HCEC 1CT (cell line): ENCODE measurements around the gene KDM7A.

Experiments used
- DNase-seq: peaks from one replicate; pipeline ENCODE4 v3.0.0-alpha.2; 2017

Gene KDM7A

DNA sequence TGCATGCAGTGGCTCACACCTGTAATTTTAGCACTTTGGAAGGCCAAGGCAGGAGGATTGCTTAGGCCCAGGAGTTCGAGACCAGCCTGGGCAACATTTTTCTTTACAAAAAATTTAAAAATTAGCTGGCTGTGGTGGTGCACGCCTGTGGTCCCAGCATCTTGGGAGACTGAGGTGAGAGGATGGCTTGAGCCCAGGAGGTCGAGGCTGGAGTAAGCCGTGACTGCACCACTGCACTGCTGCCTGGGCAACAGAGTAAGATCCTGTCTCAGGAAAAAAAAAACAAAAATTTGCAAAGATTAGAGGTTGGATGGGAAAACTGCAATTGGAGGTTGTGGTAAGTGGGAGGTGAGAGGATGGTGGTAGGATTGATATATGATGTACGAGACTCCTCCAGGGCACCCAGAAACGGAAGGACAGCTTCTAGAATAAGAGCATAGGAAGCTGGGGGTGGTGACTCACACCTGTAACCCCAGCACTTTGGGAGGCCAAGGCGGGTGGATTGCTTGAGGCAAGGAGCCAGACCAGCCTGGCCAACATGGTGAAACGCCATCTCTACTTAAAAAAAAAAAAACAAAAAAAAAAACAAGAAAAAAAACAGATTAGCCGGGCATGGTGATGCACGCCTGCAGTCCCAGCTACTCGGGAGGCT is 94.9 kb downstream of the KDM7A start:
- no peak for DNase-seq

DNA sequence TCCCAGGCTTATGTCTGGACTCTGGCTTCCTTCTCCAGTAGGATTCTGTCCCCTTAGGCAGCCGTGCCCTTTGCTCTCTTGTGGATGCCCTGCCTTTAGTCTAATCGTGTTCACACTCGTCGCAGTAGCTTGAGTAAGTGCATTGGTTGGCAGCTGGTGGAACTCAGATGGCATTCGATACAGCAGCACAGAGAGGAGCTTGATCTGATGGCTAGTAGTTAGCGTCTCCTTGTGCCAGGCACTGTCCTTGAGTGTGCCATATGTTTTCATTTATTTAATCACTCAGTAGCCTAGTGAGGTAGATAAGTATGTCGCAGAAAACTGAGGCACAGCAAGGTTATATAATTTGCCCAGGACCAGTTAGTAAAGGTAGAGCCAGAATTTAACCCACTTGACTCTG is 95.9 kb downstream of the KDM7A start:
- no peak for DNase-seq

DNA sequence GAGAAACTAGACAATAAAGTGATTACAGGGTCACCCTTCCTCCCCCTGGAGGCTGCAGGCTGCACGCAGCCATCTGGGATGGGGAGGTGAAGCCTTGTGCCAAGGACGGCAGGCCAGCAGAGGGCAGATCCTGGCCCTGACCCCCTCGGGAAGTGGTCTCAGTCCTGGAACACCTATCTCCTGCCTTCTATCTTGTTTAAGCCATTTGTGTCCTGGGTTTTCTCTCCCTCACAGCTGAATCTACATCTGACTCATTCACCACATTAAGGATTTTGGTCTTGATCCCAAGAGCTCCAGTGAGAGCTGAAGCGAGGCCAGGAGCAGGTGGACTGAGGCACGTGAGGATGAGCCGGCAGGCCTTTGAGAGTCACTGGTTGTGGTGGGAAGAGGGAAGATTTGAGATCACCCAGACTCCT is 97.7 kb downstream of the KDM7A start:
- DNase-seq = peak; percentile 40

DNA sequence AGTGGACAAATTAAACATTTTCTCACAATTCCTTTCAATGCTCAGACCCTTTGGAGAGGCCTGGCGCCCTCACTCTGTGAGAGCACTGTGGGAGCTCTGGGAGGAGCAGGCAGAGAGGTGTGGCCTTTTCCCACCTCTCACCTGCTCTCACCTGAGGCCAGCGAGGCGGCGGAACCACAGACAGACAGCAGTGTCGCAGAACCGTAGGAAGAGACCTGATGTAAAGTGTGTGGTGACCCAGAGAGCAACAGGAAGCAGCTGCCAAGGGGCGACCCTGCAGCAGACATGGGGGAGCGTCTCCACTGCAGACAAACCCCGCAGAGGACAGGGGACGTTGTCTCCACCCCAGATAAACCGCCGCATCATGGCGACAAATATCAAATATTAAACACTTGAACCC is 98.4 kb downstream of the KDM7A start:
- DNase-seq = no peak

DNA sequence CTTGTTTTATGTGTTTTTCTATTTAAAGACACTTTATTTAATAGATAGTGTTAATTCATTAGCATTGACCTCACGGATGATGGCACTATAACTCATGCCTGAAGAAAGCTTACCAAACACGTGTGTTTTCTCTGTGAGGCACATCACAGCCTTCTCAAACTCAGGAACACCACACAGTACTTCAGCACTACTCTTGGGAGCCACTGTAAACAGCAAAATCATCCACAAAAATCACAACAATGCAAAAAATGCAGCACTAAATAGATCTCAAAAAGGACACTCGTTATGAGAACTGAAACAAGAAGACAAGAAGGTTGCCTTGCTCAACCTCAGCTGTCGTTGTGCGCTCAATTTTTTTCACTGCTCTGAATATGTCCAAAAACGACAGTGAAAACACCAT is 102.0 kb downstream of the KDM7A start:
- DNase-seq = no peak

DNA sequence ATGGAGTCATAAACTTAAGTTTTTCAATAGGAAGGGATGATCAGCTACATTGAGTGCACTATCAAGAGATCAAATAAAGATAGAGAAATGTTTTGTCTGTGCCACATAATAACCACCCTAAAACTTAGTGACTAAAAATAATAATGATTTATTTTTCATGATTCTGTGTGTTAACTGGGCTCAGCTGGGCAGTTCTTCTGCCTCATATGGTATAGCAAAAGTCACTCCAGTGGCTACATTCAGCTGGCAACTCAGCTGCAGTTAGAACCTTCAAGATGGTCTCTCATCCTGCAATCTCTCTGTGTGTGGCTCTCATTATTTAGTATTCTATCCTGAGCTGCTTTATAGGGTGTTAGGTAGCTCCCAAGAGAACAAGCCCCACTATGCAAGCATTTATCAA is 106.2 kb downstream of the KDM7A start:
- no peak for DNase-seq

DNA sequence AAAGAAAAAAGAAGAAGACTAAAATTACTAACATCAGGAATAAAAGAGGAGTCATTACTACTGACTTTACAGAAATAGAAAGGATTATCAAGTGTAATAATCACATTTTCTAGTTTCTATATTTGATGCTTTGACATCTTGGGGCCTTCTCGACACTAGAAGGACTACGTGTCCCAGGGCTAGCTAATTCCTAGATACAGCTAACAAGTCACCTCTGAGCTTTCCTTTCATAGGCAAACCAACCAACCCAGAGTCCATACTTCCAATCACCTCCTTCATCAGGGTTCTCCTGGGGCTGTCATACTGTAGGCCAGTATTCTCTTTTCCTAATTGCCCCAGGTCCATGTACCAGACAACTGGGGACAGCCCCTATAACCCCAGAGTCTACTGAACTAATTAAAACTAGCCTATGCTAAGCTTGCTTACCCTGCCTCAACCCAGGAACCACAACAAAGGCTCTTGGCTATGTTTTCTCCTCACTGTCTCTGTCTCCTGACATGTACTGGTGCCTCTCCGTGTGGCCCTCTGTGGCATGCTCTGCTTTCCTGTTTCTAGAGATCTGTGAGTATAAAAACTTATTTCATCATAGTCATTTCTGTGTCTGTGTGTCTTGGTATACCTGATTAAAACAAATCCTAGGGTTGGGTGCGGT is 107.4 kb downstream of the KDM7A start:
- DNase-seq = no peak

DNA sequence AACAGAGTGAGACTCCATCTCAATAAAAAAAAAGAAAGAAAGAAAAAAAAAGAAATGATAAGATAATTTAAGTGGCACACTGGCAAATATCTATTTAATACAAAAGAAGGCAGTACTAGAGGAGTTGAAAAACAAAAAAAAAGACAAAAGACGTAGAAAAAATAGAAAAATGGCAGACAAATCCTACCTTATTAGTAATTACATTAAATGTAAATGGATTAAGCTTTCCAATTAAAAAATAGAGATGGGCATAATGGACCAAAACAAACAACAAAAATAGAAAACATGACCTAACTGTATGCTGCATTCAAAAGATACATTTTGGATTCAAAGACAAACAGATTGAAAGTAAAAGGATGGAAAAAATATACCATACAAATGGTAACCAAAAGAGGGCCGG is 108.8 kb downstream of the KDM7A start:
- no peak for DNase-seq

DNA sequence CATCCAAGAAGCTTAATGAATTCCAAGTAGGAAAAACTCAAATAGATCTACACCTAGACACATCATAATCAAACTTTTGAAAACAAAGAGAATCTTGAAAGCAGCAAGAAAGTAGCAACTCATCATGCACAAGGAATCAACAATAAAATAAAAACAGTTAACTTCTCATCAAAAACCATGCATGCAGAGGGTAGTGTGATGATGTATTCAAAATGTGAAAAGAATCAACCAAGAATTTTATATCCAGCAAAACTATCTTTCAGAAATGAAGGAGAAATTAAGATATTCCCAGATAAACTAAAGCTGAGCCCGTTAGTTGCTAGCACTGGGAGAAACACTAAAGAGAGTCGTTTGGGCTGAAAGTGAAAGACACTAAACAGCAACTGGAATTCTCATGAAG is 109.7 kb downstream of the KDM7A start:
- DNase-seq = no peak

DNA sequence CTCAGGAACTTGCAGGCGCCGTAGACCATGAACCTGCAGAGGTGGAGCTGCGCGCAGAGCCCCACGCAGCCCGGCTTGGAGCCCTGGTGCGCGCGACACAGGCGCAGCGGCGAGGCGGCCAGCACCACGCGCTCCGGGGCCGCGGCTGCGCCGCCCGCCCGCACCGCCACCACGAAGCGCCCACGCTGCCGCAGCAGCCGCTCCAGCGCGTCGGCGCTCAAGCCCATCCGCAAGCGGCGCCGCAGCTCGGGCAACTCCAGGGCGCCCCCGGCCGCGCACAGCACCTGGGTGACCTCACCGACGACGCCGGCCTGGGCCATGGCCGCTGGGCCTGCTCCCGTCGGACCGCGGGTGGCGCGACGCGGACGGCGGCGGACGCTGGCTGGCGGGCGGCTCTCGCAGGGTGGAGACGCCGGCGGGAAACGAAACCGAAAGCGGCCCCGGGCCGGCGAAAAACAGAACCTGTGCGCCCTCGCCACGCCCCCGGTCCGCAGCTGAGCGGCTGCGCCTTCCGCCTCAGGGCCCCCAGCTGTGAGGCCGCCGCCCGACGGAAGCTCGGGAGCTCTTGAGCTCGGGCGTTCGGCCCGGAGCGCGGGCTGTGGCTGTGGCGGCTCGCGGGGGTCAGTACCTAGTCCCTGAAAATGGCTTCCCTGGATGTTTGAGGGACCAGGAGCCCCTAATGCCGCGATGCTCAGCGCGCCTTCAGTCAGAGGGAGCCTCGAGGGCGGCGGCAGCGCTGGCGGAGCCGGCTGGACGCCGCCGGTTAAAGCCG is 114.1 kb downstream of the KDM7A start, which contains the start of gene PARP12:
TSS of gene PARP12 (minus strand) at position 424 of the 772 bp plus-strand sequence. CDS start at position 320, 104 bp downstream.
- peak; percentile 72 for DNase-seq

DNA sequence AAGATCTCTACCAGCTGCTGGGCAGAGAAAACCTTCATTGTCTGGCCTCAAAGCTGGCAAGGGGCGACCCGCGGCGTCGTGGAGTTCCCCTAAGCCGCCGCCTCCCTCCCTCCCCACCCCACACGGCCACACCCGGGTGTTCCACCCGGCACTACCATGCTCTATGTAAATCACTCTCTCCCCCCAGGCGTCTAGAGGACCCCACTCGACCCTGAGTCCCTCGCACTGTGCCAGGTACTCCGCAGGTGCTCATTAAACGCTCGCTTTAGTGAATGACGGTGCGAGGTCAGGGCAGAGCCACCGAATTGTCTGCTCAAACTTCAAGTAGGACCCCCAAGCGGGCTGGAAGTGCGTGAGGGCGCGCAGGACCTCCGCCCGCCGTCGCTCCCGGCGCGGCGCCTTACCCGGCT is 114.7 kb downstream of the KDM7A start:
- no peak for DNase-seq

DNA sequence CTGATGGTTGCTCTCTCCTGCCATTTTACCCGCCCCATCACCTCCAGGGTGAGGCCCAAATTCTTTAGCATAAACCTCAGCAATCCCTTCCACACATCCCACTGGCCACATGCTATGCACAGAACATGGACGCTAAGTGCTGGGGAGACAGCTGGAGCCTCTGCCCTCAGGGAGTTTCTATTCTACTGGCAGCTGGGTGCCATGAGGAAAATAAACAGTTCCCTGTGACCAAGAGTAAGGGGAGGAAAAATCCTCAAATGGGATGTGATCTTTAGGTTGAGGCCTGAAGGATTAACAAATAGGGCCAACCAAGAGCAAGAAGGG is 115.2 kb downstream of the KDM7A start:
- DNase-seq = no peak

DNA sequence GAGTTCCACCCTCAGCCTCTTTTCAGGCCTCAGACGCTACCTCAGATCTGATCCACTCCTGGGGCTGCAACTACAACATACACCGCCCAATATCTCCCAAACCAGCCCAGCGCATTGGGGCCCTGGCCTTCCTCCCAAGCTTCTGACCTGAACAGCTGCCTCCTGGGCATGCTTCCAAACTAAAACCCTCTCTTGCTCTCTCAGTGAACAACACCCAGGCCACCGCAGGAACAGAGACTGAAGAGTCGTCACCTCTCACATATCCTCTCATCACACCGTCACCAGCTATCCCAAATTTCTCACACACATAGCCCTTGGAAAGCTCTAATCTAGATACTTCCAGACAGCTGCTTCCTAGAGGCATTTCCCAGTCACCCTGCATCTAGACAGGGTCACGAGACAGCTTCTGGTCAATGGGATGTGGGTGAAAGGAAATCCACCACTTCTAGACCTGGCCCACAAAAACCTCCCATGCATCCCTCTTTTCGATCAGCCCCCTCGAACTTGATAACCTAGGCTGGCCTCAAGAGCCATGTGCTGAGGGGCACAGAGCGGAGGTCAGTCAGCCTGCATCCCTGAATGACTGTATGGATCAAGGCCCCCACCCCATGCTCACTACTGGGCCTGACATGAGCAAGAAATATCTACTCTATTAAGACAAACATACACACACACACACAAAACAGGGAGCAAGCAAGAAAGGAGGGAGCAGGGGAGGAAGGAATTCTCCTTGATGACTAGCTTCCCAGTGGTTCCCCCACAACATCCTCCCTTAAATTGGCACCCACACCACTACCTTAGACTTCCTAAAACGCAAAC is 115.8 kb downstream of the KDM7A start:
- DNase-seq = peak; percentile 40

DNA sequence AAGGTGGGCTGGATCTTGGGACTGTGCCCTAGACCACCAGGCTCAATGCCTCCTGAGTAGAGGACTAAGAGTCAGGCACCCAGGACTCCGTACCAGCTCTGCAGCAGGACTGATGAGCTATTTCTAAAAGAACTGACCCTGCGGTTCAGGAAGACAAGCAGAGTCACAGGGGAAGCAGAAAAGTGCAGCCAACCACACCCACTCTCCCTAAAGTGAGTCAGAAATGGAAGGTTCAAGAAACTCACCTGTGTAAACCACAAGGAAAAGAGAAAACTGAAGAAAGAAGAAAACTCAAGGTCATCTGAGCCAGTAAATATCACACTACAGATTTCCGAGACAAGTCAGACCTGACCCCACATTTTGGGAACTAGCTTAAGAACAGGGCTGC is 116.5 kb downstream of the KDM7A start:
- no peak for DNase-seq

DNA sequence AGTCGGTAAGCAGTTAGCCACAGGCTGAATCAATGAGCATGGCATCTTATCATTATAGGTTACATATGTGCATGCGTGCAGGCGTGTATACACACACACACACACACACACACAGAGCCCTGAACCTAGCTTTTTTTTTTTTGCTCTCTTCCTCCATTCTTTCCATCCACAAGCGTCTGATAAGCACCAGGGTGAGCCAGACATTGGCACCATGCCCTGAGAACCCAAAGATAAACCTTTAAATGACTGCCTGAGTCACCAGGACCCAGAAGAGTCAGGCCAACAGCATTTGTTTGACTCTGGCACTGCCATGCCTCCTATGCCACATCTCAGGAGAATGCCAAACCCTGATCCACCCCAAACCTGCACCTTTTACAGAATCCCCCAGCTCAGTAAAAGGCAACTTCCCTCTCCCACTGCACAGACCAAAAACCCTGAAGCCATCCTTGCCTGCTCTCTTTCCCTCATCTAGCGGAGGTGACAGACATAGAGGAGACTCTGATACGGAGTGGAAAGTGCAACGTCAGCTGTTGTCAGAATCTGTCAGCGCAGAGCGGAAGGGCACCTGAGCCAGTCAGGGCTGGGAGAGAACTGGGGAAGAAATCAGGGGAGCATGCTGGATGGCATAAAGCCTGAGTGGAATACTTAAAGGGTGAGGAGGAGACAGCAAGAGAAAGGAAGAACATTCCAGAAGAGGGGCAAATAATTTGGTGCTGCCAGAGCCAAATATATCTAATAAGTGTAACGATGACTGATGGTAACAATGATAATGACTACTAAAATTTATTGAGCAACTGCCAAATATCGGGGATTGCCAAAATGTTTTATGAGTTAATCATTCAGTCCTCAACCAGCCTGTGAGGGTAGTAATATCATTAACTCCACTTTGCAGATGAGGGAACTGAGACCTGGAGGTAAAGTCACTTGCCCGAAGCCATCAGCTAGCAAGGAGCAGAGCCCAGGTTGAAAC is 117.2 kb downstream of the KDM7A start:
- peak; percentile 76 for DNase-seq

DNA sequence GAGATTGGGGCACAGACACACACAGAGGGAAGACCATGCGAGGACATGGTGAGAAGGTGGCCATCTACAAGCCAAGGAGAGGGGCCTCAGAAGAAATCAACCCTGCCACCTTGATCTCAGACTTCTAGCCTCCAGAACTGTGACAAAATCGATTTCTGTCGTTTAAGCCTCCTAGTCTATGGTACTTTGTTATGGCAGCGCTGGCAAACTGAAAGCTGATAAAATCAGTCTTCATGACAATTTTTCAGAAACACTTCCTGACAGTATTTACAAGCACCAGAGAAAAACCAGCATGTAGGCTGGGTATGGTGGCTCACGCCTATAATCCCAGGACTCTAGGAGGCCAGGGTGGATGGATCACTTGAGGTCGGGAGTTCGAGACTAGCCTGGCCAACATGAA is 118.3 kb downstream of the KDM7A start:
- no peak for DNase-seq

DNA sequence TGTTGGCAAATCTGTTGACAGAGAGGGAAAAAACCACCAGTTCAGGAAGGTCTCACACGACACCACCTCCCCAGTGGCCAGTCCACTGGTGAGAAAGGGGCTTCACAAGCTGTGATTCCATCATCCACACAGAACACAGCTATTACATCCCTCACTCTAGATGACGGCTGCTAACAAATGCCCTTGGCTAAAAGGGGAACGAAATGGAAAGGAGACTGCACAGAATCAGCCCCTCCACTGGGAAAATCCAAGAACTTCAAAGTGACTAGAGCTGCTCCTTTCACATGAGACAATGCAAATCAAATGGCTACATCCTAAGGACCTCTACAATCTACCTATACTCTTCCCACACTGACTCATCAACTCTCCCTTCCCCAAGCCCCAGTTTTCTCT is 119.6 kb downstream of the KDM7A start:
- DNase-seq = no peak

DNA sequence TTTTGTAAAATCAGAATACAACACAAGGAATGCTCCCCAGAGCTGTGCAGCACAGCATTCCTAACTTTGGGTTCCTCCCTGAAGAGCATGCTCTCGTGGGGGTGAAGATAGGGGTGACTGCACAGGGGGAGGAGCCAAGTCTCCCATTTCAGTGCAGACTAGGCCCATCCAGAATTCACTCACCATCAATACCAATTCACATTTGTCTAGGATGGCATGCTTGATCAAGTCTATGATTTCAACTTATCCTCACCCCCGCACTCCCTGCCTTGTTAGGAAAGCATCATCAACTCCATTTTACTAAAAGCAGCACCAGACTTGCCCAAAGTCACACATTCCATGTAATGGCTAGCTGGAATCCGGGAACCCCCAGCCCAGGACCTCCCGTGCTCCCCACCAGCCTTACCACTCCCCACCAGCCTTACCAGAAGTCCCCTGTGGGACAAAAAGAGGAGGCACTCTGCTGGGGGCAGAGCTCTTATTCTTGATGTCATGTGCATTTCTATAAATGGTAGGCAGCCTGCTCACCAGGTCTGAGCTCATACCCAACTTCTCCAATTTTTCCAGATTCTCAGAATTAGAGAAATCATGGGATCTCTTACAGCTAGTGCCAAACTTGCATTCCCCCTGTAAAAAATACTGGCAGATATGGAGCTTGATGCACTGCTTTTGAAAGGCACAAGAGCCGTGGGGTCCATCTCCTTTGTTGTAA is 120.2 kb downstream of the KDM7A start:
- no peak for DNase-seq

DNA sequence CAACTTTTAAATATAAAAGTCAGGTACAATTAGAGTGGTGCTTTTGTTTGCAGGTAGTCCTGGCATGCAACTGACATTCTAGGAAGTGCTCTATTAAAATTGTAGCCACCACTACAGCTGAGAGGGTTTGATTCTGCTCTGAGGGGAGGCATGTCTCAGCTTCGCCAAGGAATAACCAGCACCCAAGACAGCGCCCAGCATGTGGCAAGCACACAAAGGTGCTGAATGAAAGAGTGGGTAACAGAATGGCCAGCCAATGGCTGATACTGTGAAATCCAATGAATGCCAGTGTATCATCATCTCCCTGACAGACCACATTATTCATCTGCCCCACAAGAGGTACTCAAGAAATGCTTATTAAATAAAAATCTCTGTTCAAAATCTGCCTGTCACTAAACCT is 121.0 kb downstream of the KDM7A start:
- no peak for DNase-seq

DNA sequence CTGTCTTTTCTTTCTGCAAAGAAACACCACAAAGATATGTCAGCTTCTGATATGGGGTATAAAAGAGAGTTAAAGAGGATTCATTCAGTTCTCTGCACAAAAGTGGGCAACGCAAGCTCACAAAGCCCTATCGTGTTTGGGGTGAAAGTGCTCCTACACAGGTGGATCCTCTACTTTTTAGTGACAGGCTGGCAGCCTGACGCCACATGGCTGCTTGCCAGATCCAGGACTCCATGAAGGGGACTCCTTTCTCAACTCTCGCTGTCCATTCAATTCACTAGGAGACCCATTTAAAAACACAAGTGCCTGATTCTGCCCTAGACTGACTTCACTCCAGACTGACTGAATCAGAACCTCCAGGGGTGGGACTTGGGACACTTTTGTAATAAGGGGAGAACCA is 122.0 kb downstream of the KDM7A start:
- DNase-seq = no peak

DNA sequence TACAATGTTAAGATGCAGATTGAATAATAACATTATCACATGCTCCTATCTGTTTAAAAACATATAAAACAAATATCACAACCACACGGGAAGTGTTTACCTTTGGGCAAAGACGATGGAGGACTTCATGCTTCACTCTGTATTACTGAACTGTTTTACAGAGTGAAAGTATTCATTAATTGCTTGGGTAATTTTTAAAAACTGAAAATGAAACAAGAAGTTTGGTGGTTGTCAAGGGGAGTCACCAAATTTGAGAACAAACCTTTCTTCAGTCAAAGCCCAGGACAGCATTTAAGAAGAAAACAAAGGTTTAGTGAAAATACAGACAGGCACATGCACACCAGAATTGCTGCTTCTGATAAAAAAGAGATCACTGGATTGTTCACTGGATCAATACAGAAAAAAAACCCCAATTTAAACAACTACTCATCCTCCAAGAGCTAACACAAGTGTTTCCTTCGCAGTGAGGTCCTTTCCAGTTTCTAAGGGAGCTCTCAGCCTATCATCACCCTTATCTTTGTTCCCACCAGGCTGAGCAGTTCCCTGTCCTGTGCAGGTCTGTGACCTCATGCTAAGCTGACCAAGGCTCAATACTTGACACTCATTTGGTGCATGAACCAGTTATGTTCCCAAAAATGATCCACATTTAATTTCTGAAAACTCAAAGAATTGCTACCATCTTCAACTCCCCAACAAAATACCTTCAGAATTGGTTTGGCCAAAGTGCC is 122.8 kb downstream of the KDM7A start:
- DNase-seq = no peak
